Measurements from ENCODE around the gene SLC25A47.
"Not testable (repeated sequence)": the region's sequence is repeated elsewhere in the genome, so short reads cannot be mapped to it uniquely, and the experiment has no call there.

SLC25A47 gene

DNA sequence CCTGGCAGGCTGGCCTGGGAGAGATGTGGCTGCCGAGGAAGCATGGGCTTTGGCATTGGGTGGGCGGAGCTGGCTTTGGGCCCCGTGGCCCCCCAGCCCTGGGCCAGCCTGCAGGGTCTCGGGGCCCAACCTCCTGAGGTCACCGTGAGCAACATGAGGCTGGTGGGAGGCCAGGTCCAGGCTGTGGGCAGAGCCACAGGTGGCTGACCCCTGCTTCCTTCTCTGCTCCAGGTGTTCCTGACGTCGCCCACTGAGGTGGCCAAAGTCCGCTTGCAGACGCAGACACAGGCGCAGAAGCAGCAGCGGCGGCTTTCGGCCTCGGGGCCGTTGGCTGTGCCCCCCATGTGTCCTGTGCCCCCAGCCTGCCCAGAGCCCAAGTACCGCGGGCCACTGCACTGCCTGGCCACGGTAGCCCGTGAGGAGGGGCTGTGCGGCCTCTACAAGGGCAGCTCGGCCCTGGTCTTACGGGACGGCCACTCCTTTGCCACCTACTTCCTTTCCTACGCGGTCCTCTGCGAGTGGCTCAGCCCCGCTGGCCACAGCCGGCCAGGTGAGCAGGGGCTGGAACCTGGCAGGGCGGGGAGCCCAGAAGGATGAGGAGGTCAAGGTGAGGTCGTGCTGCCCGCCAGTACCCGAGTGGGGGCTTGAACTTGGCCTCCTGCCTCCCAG is 5.5 kb downstream of the SLC25A47 start:
- DNase-seq = no peak

DNA sequence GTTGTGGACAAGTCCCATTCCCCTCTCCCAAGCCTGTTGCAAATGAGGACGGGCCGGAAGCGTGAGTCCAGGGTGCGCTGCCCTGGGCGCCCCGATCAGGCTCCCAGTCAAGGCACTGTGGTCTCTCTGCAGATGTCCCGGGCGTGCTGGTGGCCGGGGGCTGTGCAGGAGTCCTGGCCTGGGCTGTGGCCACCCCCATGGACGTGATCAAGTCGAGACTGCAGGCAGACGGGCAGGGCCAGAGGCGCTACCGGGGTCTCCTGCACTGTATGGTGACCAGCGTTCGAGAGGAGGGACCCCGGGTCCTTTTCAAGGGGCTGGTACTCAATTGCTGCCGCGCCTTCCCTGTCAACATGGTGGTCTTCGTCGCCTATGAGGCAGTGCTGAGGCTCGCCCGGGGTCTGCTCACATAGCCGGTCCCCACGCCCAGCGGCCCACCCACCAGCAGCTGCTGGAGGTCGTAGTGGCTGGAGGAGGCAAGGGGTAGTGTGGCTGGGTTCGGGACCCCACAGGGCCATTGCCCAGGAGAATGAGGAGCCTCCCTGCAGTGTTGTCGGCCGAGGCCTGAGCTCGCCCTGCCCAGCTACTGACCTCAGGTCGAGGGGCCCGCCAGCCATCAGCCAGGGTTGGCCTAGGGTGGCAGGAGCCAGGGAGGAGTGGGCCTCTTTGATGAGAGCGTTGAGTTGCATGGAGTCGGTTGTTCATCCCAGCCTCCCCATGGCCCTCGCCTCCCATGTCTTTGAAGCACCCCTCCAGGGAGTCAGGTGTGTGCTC is 6.3 kb downstream of the SLC25A47 start:
- DNase-seq = no peak

DNA sequence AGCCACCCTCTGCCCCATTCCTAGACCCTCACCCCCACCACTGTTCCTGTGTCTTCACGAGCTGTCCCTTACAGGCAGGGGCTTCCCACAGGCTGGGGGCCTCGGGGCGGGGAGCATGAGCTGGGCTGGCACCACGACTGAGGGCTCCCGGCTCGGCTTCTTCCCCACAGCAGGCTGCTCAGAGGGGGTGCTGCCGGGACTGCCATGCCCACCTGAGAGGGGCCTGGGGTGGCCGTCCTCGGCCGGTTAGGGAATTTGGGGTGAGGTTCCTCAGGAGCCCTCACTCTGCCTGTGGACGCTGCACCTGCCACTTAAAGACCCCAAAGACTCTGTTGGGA is 6.8 kb downstream of the SLC25A47 start:
- no peak for DNase-seq

DNA sequence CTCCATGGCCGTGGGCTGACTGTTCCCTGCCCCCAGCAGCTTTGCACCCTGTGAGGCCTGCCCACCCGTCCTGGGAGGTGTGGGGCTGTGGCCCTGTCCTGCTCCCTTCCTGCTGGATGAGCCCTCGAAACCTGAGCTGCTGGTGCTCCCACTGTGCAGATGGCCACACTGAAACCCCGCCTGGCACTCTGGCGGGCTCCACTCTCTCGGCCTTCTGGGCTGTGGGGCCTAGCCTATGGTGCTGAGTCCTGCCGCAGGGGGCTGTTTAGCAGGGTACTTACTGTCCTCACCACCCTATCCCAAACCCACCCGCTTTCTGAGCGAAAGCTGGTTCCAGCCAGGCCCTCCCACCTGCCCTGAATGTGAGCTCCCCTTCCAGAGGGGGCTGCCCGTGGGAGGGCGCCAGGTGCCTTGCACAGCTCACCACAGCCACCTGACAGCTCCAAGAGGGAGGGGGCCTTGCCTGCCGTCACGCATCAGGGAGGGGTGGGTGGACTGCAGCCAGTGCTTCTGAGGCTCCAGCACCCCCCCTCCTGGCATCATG is 7.3 kb downstream of the SLC25A47 start:
- DNase-seq = no peak

DNA sequence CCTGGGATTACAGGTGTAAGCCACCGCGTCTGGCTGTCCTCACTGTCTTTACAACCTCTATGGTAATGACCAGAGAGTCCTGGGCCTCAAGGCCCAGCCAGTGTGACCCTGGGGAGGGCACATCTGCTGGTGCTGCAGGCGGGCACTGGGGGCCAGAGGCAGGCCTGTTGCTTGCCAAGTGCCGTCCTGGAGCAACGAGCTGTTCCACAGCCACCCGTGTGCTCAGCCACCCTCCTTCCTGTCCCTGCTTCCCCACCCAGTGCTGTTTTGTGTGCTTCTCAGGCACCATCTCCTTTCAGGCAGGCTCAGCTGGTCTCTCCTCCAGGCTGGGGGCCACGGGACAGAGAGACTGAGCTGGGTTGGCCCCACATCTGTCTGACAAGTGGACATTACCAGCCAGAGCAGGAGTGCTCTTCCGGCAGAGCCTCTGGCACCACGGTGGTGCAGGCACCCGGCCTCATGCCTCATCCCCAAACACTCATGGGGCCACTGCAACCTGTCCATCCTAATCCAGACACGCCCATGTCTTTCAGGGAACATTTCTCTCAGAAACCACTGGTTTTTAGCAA is 9.0 kb downstream of the SLC25A47 start:
- DNase-seq = no peak

DNA sequence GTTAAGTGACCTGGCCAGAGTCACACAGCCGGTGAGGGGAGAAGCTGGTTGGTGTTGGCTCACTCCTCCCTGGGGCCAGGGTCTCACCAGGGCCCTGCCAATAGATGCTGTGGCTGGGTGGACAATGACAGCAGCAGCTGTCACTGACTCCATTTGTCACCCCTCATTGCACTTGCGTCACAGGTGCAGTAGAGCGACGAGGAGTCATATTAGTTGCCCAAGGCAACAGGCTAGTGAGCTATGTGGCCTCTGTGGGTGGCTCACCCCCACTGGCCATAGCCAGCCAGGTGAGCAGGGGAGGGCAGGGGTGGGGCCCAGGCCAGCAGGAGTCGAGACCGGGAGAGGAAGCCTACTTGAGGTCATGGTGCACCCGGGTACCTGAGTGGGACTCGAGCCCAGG is 9.7 kb downstream of the SLC25A47 start:
- DNase-seq = no peak

DNA sequence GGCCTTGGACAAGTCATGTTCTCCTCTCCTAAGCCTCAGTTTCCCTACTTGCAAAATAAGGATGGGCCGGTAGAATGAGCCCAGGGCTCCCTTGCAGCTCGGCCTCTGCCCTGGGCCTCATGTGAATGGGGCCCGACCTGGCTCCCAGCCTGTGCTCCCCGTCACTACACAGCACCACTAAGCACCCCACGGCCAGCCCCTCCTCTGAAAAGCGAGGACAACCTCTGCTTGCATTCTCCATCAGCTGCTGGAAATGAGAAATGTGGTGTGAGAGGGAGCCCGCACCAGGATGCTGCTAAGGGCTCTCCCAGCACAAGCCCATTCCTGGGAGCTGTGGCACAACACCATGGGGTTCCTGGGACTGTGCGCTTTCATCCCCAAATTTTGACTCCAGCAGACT is 10.2 kb downstream of the SLC25A47 start:
- DNase-seq = no peak

DNA sequence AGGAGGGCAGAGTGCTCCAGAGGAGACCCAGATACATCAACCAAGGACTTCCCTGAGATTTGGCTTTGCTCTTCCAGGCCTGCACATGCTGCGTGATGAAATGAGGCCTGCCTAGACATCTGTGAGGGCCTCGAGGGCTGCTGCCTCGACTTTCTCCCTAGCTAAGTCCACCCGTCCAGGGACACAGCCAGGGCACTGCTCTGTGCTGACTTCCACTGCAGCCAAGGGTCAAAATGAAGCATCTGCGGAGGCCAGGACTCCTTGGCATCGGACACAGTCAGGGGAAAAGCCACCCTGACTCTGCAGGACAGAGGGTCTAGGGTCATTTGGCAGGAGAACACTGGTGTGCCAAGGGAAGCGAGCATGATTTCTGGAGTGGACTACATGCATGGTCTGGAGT is 10.7 kb downstream of the SLC25A47 start:
- DNase-seq = peak; percentile 24

DNA sequence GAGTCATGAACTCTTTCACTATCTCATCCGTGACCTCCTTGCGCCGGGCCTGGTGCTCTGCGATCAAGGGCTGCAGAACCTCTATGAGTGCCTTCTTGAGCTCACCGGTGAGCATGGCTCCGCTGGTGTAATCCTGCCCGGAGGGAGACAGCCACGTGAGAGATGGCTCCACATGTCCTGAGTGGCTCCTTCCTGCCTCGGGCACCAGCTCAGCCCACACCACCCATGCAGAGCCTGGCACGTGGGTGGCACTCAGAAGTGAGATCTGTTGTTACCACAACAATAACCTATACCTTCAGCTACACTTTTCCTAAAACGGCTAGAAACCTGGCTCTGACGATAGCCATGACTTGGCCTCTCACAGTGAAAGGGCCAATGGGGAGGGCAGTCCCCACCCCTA is 11.8 kb downstream of the SLC25A47 start:
- no peak for DNase-seq

DNA sequence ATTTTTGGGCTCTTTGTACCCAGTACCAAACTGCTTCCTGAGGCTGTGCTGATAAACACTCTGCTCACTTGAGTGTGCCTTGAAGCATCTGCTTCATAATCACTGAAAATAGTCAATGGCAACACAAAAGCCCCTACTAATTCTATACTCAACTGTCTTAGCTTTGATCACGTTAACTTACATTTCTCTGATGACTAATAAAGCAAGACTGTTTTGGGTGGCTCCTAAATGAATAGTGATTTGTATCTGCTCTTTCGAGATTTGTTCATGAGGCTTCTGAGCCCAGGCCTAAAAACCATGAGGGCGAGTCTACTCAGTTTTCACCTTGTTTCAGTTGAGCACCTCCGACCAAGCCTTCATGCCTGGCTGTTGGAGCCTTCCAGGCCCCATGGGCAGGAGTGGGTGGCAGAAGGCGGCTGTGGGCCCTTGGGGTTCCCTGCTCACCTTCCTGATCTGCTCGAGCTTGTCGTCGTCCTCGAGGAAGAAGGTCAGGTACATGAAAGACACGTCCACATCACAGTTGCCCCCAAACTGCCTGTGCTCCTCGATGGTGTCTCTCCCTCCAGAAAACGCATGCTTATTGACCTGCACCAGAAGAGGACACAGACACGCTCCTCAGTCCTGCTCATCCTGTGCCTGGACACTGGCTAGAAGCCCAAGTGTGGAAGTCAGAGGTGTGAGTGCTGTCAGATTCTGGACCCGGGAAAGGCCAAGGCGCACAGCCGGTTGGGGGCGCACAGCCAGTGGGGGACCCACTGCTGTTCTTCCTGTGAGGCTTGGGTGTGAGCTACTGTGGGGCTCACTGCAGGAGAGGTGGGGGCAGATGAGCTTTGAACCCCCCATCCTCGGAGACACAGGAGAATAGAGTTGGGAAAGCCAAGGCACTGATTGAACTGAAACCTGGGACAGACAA is 13.7 kb downstream of the SLC25A47 start:
- DNase-seq = no peak

DNA sequence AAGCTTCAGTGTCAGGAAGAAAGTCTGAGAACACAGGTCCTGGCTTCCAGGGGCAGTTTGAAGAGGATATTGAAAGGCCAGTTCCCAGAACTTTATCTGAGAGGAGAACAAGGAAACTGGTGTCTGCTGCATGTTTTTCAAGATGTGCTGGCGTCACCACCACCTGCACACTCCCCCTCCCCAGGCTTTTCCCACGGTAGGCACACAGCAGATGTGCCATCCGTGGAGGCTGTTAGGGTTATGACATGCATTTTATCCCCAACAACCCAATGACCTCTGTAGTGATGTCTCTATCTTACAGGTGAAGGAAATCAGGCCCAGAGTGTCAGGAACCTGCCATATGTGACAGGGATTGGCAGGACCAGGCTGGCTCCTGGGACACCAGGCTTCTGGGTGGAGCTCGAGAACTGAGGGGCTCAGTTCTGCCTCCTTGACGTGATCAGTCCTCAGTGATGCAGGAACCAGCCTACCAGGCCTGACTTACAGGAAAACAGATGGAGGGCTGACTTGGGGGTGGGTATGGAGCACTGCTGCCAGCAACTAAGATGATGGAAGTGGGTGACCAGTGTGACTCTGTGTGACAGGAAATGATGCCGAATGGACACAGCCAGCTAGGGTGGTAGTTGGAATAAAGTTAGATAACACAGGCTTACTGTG is 16.8 kb downstream of the SLC25A47 start:
- DNase-seq = no peak

DNA sequence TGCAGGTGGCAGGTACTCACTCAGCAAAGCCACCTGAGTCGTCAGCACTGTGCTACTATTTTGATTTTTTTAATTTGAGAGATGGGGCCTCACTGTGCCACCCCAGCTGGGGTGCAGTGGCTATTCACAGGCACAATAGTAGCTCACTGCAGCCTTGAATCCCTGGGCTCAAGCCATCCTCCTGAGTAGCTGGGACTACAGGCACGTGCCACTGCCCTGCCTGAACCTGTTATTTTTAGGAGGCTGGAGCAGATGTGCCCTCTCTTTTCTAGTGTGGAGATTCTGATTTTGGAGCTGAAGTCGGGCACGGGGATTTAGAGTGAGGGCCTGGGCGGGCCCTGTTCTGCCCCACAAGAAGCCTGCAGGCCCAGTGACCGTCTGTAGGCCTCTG is 17.3 kb downstream of the SLC25A47 start:
- DNase-seq = no peak

DNA sequence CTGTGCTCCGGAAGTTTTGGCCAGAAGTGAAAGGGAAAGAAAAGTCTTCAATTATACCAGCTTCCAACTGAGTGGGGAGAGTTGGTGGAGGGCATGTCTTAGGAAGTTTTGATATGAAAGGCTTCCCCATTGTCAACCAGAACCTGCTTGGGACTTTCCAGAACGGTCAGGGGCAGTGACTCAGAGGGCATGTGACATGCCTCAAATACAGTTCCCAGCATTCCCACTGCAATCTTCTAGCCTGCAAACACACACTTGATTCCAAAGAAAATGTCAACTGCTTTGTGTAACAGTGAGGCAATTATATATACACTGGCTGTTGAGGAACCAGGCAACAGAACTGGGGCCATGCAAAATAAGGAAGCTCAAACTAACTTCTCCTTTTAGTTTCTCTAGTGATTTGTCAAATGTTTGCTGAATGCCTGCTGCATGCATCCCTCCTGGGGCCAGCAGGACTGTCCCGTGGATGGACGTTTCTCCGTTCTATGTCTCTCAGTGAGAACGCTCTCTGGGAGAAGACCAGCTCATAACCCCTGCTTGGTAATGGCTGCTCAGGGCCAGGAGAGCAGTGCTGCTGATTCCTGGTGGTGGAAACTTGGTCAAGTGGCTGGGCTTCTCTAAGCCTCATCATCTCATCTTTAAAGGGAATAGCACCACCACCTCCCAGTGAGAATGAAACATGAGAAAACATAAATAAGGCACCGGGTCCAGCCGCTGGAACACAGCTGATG is 18.3 kb downstream of the SLC25A47 start:
- no peak for DNase-seq

DNA sequence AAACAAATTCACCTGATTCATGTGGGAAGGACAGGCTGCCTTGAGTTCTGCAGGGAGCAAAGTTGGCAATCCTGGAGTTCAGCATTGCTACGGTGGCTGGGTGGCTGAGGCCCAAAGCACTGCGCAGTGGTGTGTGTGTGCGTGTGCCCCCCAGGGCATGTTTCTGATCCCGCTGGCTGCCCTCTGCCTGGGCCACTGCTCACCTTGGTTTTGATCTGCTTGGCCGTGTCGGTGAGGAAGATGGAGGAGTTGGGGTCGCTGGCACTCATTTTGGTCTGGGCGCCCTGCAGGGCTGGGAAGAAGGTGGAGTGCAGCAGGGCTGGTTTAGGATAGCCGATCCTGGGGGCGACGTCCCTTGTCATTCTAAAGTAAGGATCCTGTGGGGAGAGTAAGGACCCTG is 19.1 kb downstream of the SLC25A47 start:
- no peak for DNase-seq

DNA sequence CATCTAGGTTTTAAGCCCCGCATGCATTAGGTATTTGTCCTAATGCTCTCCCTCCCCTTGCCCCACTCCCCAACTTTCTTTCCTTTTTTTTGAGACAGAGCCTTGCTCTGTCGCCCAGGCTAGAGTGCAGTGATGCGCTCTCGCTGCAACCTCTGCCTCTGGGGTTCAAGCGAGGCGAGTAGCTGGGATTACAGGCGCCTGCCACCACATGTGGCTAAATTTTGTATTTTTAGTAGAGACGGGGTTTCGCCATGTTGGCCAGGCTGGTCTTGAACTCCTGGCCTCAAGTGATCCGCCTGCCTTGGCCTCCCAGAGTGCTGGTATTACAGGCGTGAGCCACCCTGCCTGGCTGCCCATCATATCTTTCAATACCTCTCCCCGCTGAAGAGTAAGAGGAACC is 19.7 kb downstream of the SLC25A47 start:
- not testable (repeated sequence) for DNase-seq

DNA sequence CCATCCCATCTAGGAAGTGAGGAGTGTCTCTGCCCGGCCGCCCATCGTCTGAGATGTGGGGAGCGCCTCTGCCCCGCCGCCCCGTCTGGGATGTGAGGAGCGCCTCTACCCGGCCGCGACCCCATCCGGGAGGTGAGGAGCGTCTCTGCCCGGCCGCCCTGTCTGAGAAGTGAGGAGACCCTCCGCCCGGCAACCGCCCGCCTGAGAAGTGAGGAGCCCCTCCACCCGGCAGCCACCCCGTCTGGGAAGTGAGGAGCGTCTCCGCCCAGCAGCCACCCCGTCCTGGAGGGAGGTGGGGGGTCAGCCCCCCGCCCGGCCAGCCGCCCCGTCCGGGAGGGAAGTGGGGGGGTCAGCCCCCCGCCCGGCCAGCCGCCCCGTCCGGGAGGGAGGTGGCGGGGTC is 21.5 kb downstream of the SLC25A47 start:
- DNase-seq = not testable (repeated sequence)

DNA sequence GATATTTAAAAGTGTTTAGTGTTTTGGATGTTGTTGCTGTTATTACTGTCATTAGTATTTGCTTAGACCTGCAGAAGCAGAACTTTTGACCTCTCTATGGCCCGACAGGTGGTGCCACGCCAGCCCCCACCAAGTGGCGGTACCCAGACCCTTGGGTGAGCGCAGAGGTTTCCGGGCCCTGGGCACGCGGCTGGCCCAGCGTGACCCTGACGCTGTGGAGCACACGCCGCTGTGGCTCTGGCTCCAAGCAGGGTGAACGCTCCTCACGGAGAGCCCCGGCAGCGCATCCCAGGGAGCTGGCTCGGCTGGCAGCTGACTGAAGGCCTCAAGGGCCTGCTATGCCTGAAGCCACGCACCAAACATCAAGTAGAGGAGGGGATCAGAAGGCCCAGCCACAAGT is 22.6 kb downstream of the SLC25A47 start:
- no peak for DNase-seq

DNA sequence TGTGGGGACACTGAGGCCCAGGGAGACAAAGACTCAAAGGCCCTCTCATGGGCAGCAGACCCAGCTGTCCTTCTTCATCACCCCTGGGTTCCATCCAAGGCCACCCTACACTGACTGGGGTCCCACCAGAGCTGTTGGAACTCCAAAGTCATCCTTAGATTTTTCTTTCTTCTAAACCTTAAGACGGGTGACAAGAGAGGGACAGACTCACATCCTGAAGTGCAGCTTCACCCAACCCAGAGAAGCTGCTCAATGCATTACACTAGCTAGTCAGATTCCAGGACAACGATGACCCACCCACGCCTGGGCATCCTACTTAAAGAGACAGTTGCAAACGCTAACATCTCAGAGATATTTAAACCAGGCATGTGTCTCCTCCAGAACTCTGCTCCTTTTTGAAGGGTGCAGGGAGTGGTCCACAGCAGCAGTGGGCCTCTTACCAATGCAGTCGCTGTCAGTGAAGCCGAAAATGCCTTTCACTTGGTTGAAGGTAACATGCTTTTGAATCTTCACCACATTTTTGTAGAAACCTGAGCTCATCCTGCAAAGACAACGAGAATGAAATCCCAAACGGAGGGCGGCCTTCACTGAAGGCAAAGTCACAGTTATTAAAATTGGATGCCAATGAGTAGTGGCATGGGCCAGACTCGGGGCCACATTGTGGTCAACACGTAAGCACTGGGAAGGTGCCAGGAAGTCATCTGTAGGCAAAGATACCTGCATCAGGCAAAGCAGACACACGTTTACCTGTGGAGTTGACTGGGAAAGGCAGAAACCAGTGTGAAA is 23.4 kb downstream of the SLC25A47 start:
- DNase-seq = no peak

DNA sequence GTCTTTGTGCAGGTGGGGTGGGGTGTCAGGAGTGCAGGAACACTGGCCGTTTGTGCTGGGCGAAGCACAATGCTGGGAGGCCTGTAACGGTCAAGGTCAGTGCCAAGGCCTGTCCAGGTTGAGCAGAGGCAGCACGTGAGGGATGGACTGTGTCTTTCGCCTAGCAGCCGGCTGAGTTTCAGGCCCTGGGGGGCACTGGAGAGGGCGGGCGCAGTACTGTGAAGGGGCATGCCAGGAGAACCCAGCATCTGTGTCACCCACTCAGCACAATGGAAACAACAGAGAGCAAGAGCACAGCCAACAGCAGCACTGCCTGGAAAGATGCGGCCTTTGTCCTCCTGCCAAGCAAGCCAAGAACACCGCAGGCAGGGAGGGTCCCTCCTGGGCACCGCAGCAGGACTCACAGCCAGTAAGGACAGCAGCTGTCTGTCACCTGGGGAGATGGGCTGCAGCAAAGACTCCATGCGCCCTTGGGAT is 25.2 kb downstream of the SLC25A47 start:
- no peak for DNase-seq

DNA sequence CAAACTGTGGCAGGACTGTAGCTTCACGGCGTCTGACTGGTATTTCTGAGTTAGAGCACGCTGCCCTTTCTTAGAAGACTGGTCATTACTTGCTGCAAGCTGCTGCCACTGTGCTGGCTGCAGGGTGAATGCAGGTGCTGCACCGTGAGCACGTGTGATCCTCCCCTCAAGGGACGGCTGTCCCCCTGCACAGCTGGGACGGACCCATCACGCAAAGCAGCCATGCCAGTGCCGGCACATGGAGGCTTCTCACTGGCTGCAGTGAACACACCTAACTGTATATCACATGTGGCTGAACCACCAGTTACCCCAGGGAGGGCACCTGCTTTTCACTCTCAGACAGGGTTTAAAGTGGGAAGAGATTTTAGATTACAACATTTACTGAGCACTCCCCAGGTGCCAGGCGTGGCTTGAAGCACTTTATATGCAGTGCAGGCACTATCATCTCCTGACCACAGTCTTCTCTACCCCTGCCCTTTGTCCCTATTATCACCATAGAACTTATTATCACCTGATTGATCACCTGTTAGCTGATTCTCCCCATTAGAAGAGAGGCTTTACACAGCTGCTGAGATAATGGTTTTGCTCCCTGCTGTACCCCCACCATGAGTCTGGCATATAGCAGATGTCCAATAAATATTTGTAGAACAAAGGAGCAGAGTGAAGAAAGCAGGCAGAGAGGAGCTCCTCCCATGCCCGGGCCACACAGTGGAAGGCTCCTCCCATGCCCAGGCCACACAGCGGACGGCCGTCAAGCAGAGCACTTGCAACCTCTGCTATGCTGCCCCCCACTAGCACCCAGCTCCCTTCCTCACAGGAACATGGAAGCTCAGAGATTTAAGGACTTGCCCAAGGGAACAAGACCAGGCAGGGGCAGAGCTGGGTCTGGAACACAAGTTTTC is 25.9 kb downstream of the SLC25A47 start:
- DNase-seq = no peak
